ENCODE measurements around the gene SPEF2.

- TF ChIP-seq CTCF (conservative IDR thresholded peaks at IDR 0.05; ENCODE audit: low read depth in 2 of 2): no peak
- TF ChIP-seq EZH2 (IDR thresholded peaks at IDR 0.05; ENCODE audit: low read depth, unreplicated experiment): no peak
- TF ChIP-seq REST (IDR thresholded peaks at IDR 0.05; ENCODE audit: unreplicated experiment): no peak
- TF ChIP-seq ZNF331 (CRISPR knock-in tag; IDR thresholded peaks at IDR 0.05; ENCODE audit: low read depth): no peak
Observed at GRCh38 chr5:35842856-35843255, 225.2 kb downstream of the SPEF2 start.
